CD1c-positive myeloid dendritic cell (primary cell): Measurements from ENCODE around the gene PLA2G2A.
"Not testable (repeated sequence)": the region's sequence is repeated elsewhere in the genome, so short reads cannot be mapped to it uniquely, and the experiment has no call there.

Source experiments
- DNase-seq: peaks from one replicate; pipeline ENCODE4 v3.0.0-alpha.2; 2016; ENCODE audit errors: extremely low spot score

The PLA2G2A gene, protein sequence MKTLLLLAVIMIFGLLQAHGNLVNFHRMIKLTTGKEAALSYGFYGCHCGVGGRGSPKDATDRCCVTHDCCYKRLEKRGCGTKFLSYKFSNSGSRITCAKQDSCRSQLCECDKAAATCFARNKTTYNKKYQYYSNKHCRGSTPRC

DNA sequence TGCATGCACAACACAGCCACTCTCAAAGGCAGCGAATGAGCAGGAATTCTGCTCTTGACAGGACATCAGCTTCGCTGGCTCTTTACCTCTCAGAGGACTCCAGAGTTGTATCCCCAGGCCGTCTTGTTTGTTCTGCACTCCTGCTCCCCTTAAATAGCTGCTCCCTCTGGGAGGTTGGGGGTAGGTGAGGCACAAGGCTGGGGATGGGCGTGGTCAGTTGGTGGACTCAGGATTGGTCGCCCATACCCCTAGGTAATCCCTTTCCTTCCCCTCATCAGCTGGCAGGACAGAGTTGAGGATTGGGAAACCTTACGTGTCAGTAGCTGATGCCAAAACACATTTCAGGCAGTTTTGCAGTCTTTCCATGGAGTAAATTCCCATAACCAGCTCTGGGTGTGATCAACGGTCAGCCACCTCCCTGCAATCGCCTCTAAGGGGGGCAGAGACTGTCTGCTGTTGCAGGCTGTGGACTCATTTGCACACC lies at the start of gene PLA2G2A:
Gene PLA2G2A, minus strand, starts transcription at position 125 of the 484 bp plus-strand sequence. CDS start 845 bp downstream, outside the sequence.
- no peak for DNase-seq

DNA sequence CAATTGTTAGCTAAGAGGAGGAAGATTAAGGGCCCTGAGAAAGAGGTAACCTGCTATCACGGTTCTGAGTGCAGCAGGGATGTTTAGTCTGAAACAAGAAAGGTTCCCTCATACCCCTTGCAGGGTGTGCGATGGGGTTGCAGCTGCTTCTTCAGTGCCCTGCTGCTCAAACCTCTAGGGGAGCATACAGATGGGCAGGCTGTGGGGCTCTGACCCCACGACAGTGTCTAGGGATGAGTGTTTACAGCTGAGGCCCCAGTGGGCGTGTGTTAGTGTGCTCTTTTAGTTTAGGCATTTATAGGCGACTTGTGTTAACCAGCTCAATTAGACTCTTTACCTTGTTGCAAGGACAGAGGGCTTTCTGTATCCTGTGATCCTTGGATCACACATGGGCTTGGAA lies 49.3 kb upstream of the PLA2G2A start:
- no peak for DNase-seq

DNA sequence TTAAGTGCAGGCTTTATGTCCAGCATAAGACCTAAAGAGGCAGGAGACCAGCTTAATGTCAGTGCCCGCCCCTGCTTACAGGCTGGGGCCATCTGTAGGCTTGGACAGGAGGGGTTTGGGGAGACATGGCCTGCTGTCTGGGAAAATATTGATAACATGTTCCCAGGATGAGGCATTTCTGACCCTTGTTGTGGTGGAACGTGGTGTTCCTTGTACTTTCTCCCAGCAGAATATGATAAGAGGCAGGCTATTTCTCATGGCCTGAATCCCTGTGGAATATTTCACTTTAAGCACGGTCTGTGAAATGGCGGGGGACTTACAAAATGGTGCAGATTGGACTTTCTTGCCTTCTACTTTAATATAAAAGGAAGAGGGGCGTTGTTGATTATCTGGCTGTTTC lies 48.7 kb upstream of the PLA2G2A start:
- no peak for DNase-seq

DNA sequence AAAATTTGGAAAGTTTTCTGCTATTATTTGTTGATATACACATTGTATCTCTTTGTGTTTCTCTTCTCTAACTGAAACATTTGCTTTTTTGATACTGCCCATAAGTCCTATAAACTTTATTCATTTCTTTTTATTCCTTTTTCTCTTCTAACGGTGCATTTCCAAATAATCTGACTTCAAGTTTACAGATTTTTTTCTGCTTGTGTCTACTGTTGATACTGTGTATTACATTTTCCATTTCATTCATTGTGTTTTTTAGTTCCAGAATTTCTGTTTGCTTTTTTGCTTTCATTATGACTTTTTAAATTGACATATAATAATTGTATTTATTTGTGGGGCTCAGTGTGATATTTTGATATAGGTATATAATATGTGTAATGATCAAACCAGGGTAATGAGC lies 38.3 kb upstream of the PLA2G2A start:
- DNase-seq: no peak

DNA sequence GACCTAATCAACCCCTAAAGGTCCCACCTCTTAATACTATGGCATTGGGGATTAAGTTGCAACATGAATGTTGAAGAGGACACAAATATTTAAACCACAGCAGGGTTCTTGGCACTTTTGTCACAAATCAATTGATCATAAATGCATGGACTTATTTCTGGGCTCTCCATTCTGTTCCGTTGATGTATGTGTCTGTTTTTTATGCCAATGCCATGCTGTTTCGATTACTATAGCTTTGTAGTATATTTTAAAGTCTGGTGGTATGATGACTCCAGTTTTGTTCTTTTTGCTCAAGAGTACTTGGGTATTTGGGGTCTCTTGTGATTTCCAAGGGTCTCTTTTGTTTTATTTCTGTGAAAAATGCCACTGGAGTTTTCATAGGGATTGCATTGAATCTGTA lies 34.7 kb upstream of the PLA2G2A start:
- no peak for DNase-seq

DNA sequence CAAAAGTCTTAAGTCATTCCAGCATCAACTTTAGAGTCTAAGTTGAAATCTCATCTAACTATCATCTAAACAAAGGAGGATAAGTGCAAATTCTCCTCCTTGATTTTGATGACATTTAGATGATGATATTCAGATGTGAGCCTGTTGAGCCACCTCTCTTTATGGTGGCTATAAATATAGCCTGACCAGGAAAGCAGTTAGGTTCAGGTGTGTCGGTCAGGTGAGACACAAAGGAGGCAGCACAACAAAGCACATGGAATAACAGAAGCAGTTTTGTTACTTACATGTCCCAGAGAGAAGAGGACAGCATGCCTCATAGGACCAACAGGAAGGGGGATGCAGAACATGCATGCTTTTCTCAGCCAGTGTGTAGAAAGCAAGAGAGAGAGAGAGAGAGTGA lies 30.6 kb upstream of the PLA2G2A start:
- DNase-seq: no peak

DNA sequence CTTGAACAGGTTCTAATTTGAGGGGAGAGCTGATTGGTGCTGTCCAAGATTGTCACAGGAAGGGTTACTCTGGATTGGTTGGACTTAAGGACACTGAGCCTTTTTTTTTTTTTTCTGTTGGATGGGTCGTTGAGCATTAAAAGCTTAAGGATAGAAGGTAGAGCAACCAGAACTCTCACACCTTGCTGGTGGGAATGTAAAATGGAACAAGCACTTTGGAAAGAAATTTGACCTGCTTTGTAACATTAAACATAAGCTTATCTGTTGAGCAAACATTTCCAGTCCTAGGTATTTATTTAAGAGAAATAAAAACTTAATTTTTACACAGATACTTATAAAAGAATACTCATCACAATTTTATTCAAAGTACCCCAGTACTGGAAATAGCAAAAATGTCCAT lies 29.8 kb upstream of the PLA2G2A start:
- DNase-seq: no peak

DNA sequence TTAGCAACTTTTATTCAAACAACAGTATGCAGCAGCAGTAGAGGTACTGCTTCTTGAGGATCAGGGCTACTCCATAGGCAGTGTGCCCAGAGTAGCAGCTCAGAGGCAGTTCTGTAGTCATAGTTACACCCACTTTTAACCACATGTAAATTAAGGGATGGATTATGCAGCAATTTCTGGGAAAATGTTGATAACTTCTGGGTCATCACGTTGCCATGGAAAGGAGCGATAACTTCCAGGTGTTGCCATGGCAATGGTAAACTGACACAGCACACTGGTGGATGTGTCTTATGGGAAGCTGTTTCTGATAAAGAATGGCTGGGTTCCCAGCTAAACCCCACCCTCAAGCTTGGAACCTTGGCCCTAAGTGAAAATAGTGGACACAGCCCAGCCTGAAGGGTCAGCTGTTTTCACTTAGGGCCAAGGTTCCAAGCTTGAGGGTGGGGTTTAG lies 29.0 kb upstream of the PLA2G2A start:
- DNase-seq: peak; percentile 1

DNA sequence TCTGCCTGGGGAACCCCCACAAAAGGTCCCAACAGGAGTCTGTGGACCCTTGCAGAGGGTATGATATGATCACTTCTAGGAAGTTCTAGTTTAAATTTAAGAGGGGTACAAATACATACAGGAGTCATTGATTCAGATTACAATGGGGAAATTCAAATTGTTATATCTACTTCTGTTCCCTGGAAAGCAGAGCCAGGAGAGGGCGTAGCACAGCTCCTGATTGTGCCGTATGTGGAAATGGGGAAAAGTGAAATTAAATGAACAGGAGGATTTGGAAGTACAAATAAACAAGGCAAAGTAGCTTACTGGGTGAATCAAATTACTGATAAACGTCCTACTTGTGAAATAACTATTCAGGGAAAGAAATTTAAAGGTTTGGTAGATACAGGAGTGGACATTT lies 19.4 kb upstream of the PLA2G2A start:
- DNase-seq: not testable (repeated sequence)

DNA sequence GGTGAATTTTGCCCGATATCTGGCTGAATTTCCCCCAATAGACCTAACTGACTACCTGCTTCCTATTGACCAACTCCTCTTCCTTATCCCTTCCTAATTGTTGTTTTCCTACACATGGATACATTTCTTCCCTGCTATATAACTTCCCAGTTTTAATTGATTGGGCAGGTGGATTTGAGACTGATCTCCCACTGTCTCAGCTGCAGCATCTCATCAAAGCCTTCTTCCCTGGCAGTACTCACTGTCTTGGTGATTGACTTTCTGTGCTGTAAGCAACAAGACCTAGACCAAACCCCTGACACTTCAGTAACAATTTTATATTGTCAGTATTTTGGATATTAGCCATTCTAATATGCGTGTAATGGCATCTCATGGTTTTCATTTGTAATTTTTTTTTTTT lies 11.3 kb upstream of the PLA2G2A start:
- no peak for DNase-seq

DNA sequence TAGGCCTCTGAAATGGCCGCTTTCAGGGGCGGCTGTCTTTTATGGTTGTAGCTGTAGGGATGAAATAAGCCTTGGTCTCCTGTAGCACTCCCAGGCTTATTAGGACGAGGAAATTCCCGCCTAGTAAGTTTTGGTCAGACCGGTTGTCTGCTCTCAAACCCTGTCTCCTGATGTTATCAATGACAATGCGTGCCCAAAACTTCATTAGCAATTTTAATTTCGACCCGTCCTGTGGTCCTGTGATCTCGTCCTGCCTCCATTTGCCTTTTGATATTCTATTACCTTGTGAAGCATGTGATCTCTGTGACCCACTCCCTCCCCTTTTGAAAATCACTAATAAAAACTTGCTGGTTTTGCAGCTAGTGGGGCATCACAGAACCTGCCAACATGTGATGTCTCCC lies 10.8 kb upstream of the PLA2G2A start:
- not testable (repeated sequence) for DNase-seq

DNA sequence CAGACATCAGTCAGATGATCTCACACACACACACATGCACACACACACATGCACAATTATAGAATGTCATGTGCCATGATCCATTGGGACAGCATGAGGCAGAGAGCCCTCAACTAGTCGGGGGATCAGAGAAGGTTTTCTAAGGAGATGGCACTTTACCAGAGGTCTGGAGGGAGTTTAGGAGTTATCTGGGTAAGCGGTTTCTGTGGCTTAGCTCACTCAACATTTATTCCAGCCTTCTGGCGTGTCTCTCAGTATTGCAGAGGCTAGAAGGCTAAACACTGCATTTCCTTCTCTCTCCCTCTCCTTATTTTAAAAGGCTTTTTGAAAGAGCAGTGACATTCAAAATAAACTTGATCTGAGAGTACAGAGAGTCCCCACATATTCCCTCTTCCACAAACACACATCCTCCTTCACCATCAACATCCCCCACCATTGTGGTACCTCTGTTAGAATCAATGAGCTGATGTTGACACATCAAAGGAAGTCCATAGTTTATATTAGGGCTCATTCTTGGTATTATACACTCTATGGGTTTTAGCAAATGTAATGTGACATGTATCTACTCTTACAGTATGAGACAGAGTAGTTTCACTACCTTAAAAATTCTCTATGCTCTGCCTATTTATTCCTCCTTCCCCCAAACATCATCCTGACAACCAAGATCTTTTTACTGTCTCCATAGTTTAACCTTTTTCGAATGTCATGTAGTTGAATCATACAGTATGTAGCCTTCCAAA lies 9.0 kb upstream of the PLA2G2A start:
- DNase-seq: peak; percentile 17

DNA sequence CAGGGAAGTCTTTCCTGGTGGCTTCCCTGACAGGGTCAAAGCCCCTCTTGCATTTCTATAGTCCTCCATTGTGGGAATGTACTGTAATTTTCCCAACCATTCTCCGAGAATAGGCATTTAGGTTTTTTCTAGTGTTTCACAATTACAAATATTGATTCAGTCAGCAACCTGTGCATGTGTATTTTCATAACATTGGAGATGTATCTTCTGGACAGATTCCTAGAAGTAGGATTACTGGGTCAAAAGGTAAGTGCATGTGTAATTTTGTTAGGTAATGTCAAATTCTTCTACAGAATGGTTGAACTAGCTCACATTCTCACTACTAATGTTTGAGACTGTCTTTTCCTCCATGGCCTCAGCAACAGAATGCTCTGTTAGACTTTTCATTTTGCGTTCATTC lies 8.3 kb upstream of the PLA2G2A start:
- no peak for DNase-seq

DNA sequence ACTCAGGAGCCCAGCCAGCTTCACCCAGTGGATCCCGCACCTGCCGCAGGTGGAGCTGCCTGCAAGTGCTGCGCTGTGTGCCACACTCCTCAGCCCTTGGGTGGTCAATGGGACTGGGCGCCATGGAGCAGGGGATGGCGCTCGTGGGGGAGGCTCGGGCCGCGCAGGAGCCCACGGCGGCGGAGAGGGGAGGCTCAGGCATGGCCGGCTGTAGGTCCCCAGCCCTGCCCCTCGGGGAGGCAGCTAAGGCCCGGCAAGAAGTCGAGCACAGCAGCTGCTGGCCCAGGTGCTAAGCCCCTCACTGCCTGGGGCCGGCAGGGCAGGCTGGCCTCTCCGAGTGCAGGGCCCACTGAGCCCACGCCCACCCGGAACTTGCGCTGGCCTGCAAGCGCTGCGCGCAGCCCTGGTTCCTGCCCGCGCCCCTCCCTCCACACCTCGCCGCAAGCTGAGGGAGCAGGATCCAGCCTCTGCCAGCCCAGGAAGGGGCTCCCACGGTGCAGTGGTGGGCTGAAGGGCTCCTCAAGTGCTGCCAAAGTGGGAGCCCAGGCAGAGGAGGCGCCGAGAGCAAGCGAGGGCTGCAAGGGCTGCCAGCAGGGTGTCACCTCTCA lies 5.1 kb upstream of the PLA2G2A start:
- not testable (repeated sequence) for DNase-seq

DNA sequence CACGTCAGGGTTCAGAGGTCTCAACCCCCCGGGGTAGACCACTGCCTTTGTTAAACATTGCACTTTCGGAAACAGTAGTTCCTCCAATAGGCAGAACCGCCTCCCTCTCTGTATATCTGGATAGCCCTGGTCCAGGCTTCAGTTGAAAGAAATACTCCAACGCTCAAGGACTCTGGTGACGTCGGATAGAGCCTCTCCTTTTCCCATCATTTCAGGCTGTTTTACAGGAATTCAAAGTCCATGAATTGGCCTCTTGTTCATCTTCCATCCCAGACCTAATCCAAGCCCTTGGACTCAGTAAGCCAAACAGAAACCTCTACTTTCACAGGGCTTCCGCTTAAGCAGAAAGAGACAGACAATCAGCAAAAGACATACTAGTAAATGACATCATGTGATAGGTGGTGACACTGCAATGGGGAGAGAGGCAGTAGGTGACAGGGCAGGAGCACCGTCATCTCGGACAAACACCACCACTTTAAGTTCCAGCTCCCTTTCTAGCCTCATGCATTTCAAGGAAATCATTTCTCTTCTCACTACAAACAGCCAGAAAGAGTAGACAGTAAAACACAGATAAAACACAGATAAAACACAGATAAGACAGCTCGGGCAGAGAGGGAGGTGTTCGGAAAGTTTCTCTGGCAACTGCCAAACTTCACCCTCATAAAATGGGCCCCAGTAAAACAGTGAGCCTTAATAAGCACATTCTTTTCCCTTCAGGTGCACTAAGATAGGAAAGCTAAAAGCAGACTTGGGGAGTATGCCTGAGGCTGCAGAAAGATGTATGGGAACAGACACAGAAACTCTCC lies 2.3 kb upstream of the PLA2G2A start:
- no peak for DNase-seq

DNA sequence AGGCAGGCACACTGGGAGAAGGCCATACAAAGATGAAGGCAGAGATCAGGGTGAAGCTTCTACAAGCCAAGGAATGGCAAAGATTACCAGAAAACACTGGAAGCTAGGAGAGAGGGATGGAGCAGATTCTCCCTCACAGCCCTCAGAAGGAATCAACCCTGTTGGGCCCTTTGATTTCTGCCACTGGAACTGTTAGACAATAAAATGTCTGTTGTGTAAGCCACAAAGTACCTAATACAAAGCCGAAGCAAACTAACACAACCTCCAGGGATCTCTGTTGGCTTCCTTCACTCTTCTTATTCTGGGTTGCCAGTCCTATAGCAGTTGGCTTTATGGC lies 1.7 kb upstream of the PLA2G2A start:
- no peak for DNase-seq

DNA sequence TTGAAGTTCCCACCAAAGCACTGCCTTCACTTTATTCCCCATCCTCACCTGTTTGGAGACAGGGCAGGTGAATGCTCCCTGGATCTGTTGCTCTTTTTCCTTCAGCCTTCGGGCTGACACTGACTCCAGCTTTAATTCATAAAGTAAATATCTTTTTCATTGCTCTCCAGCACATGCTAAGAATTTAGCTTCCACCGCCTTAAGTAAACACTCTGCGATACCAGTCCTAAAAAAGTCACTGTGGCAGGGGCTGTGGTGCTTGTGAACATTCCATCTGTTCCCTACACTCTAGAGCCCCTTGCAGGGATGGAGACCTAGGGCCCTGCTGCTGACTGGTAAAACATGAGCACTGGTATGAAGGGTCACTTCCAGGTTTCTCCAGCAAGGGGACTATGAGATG lies 896 bp upstream of the PLA2G2A start:
- no peak for DNase-seq

DNA sequence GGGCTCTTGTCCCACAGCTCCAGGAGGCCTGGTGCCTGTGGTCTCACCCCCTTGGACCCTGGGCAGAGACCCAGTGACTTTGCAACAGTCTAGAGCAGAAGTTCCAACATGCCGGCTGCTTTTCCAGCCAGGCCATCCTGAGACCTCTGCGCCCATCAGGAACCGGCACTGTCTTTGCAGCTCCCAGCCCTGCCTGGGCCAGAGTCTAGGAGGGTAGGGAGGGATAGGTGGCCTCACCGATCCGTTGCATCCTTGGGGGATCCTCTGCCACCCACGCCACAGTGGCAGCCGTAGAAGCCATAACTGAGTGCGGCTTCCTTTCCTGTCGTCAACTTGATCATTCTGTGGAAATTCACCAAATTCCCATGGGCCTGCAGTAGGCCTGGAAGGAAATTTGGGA lies 1.3 kb downstream of the PLA2G2A start:
- DNase-seq: no peak

DNA sequence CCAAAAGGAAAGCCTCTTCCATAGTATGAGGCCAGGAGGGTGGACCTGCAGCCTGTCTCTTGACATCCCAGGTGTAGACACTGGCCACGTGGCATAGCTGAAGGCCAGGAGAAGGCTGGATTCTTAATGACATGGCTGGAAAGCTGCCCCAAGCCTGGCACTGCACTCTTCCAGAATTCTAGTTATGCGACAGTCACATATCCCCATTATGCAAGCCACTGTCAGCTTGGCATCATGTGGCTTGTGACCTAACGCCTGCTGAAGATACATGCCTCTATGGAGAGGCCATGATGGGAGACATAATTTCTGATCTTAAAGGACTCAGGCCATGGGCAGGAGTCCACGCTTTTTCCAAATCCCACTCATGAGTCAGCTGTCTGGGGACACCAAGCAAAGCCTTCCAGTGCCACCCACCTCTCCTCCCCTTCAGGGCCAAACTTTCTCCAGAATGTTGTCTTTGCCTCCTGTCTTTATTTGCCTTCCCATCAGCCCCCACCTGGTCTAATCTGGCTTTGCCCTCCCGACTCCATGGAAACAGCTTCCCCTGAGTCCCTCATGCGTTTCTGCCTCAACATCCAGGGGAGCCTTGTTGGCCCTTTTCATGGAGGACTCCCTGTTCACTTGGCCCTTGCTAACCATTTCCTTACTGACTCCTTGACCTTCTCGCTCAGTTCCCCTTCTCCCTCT lies 3.0 kb downstream of the PLA2G2A start:
- no peak for DNase-seq

DNA sequence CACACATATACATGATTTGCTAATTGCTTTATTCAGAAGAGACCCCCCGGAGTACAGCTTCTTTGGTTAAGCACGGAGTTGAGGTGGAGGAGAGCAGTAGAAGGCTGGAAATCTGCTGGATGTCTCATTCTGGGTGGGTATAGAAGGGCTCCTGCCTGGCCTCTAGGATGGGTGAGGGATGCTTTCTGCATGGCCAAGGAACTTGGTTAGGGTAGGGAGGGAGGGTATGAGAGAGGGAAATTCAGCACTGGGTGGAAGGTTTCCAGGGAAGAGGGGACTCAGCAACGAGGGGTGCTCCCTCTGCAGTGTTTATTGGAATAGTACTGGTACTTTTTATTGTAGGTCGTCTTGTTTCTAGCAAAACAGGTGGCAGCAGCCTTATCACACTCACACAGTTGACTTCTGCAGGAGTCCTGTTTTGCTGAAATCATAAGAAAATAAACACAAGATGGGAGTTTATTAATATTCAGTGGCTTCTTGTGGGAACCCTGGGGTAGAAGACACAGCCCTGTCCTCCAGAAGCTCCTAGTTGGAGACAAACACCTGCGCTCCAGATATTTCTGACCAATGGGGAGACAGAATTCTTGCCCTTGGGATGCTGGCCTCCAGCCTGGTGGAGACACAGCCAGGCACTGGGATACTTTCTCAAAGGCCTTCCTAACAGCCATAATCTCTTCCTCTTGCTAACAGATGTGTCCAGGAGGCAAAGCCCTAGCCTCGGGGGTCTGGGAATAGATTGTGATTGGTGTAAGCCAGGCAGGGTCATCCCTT lies 3.8 kb downstream of the PLA2G2A start:
- DNase-seq: no peak

DNA sequence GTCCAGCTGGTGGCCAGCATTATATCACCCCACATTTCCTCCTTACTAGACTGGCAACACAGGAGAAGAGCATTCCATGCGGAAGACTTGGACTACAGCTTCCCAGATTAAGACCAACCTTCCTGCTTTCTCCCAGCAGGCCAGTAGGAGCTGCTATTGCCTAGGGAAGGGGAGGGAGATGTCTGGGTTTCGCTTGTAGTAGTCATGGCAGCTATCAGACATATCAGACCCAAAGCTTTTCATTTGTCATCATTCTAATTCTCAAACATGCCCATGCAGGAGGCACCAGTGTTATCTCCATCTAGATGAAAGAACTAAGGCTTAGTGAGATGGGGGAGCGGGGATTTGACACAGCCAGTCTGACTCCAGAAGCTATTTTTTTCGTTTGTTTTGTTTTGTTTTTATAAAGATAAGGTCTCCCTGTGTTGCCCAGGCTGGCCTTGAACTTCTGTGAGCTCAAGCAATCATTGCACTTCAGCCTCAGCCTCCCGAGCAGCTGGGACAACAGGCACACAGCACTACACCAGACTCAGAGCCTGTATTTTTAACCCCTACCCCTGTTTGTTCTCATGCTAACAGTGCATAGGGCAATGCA lies 4.5 kb downstream of the PLA2G2A start:
- peak; percentile 58 for DNase-seq
